GF-D8 (cell line): ENCODE data around the gene SHISA2.

Experiments
- DNase-seq: peaks from one replicate; lab custom pipeline; 2025; lab: John Stamatoyannopoulos, UW

SHISA2 gene

GRCh38 chr13:26017932-26018665 is 33.7 kb downstream of the SHISA2 start:
- DNase-seq: no peak

- DNase-seq: no peak
Observed at GRCh38 chr13:26017196-26017921, 34.5 kb downstream of the SHISA2 start.

GRCh38 chr13:26016189-26016588 is 35.6 kb downstream of the SHISA2 start:
- no peak for DNase-seq

GRCh38 chr13:26015271-26016125 is 36.3 kb downstream of the SHISA2 start:
- no peak for DNase-seq

GRCh38 chr13:26012995-26013394 is 38.8 kb downstream of the SHISA2 start:
- no peak for DNase-seq

- no peak for DNase-seq
Observed at GRCh38 chr13:26011996-26012821, 39.6 kb downstream of the SHISA2 start.

GRCh38 chr13:26011208-26011573 is 40.6 kb downstream of the SHISA2 start:
- DNase-seq: no peak

- DNase-seq: no peak
Observed at GRCh38 chr13:26010487-26011207, 41.2 kb downstream of the SHISA2 start.

GRCh38 chr13:26007261-26008125 is 44.3 kb downstream of the SHISA2 start:
- DNase-seq: no peak
